Muscle of arm (tissue), 12 donors: ENCODE results near the gene LYRM4. TPM values are rescaled to one million over a fixed set of nuclear protein-coding genes. Genes with fewer than 3 reads are reported as not detected.

ENCODE experiments used
- polyA plus RNA-seq, 12 donors: library from polyadenylated mRNA; unstranded; fragments of 120-200 nt; gene quantifications; one replicate each; pipeline ENCODE4 v1.2.1, GENCODE V29; 2013; ENCODE audit not compliant: insufficient read length in 12 of 12

Gene LYRM4
- polyA plus RNA-seq, 12 donors = 18.5 to 36.3 (median 25.8) TPM; not detected in 1

Other genes starting within 250 kb of the LYRM4 start
- 1 to 10 TPM in 11 of 12 donors, not detected in 1; 1.2 to 3.4 (median 1.8) TPM for gene PPP1R3G, start 175.6 kb downstream of the LYRM4 start, polyA plus RNA-seq
- 10 to 100 TPM in 9 of 12 donors, 1 to 10 TPM in 2, not detected in 1; 7.1 to 16.5 (median 10.8) TPM for gene FARS2, start 563 bp upstream of the LYRM4 start, polyA plus RNA-seq